Iris pigment epithelial cell (primary cell): ENCODE measurements around the gene AFF2.
"Not testable (repeated sequence)": the region's sequence is repeated elsewhere in the genome, so short reads cannot be mapped to it uniquely, and the experiment has no call there.

Experiments
- DNase-seq: peaks from one replicate; pipeline ENCODE4 v3.0.0-alpha.2; 2011; ENCODE audit warnings: low read depth

Gene AFF2

GRCh38 chrX:148856505-148856904 is 356.1 kb downstream of the AFF2 start:
- no peak for DNase-seq

- DNase-seq: no peak
Observed at GRCh38 chrX:148865277-148866210, 365.1 kb downstream of the AFF2 start.

GRCh38 chrX:148867596-148867995 is 367.2 kb downstream of the AFF2 start:
- no peak for DNase-seq

- DNase-seq: peak; percentile 26
Observed at GRCh38 chrX:148871422-148872160, 371.2 kb downstream of the AFF2 start.

- no peak for DNase-seq
Observed at GRCh38 chrX:148872161-148872535, 371.7 kb downstream of the AFF2 start.

GRCh38 chrX:148872881-148873280 is 372.5 kb downstream of the AFF2 start:
- no peak for DNase-seq

- no peak for DNase-seq
Observed at GRCh38 chrX:148874636-148875246, 374.3 kb downstream of the AFF2 start.

- peak; percentile 21 for DNase-seq
Observed at GRCh38 chrX:148878371-148878770, 378.0 kb downstream of the AFF2 start.

- no peak for DNase-seq
Observed at GRCh38 chrX:148885203-148885602, 384.8 kb downstream of the AFF2 start.

- no peak for DNase-seq
Observed at GRCh38 chrX:148893395-148893794, 393.0 kb downstream of the AFF2 start.

GRCh38 chrX:148902581-148902980 is 402.2 kb downstream of the AFF2 start:
- no peak for DNase-seq

- DNase-seq: no peak
Observed at GRCh38 chrX:148903176-148903575, 402.8 kb downstream of the AFF2 start.

- DNase-seq: no peak
Observed at GRCh38 chrX:148904421-148905111, 404.1 kb downstream of the AFF2 start.

GRCh38 chrX:148905400-148905799 is 405.0 kb downstream of the AFF2 start:
- no peak for DNase-seq

- not testable (repeated sequence) for DNase-seq
Observed at GRCh38 chrX:148906628-148907027, 406.2 kb downstream of the AFF2 start.

GRCh38 chrX:148909758-148910157 is 409.3 kb downstream of the AFF2 start:
- DNase-seq: no peak

- no peak for DNase-seq
Observed at GRCh38 chrX:148913971-148914370, 413.6 kb downstream of the AFF2 start.

GRCh38 chrX:148914783-148915182 is 414.4 kb downstream of the AFF2 start:
- DNase-seq: no peak

GRCh38 chrX:148915474-148915873 is 415.1 kb downstream of the AFF2 start:
- DNase-seq: no peak

- no peak for DNase-seq
Observed at GRCh38 chrX:148917441-148917840, 417.0 kb downstream of the AFF2 start.

GRCh38 chrX:148923631-148924030 is 423.2 kb downstream of the AFF2 start:
- DNase-seq: no peak

GRCh38 chrX:148926371-148926770 is 426.0 kb downstream of the AFF2 start:
- DNase-seq: no peak
